Type B pancreatic cell (in vitro differentiated cells): Measurements from ENCODE around the gene SERINC2. TPM values are rescaled to one million over a fixed set of nuclear protein-coding genes. Genes with fewer than 3 reads are reported as not detected.
"Not testable (repeated sequence)": the region's sequence is repeated elsewhere in the genome, so short reads cannot be mapped to it uniquely, and the experiment has no call there.

Source experiments
- DNase-seq: peaks from one replicate; pipeline ENCODE4 v3.0.0; 2021; ENCODE audit warnings: mixed read lengths; ENCODE audit not compliant: unreplicated experiment; ENCODE audit errors: extremely low spot score
- H3K27ac Mint-ChIP-seq: 2 replicates; pipeline ENCODE4 v1.8.0; 2021; ENCODE audit warnings: mild to moderate bottlenecking, mixed read lengths
- H3K27me3 Mint-ChIP-seq: 2 replicates; pipeline ENCODE4 v1.8.0; 2021; ENCODE audit warnings: mixed read lengths
- H3K36me3 Mint-ChIP-seq: 2 replicates; pipeline ENCODE4 v1.8.0; 2021; ENCODE audit warnings: mixed read lengths
- H3K4me1 Mint-ChIP-seq: one replicate; pipeline ENCODE4 v1.8.0; 2021; ENCODE audit warnings: mixed read lengths; ENCODE audit not compliant: unreplicated experiment
- H3K4me3 Mint-ChIP-seq: 2 replicates; pipeline ENCODE4 v1.8.0; 2021; ENCODE audit warnings: mild to moderate bottlenecking, mixed read lengths
- H3K9me3 Mint-ChIP-seq: 2 replicates; pipeline ENCODE4 v1.8.0; 2021; ENCODE audit warnings: mixed read lengths
- CTCF ChIP-seq: fragments of 200-600 bp; sonication (generic); conservative IDR thresholded peaks from 2 replicates; pipeline ENCODE4 v1.5.0; 2021; ENCODE audit warnings: antibody characterized with exemption, mild to moderate bottlenecking
- total RNA-seq: library from RNA; stranded (reverse); gene quantifications from 2 replicates; pipeline ENCODE4 v1.2.1, GENCODE V29; 2021; ENCODE audit warnings: low replicate concordance

SERINC2 gene
- total RNA-seq, 1 donor from 2014 or later, result 77.7 TPM

DNA sequence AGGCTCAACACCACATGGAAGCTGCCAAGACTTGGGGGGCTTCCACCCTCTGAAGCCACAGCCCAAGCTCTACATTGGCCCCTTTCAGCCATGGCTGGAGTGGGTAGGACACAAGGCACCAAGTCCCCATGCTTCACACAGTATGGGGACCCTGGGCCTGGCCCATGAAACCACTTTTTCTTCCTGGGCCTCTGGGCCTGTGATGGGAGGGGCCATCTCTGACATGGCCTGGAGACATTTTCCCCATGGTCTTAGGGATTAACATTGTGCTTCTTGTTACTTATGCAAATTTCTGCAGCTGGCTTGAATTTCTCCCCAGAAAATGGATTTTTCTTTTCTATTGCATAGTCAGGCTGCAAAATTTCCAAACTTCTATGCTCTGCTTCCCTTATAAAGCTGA, 60.5 kb downstream of the SERINC2 start:
- not testable (repeated sequence) for H3K27ac Mint-ChIP-seq, H3K9me3 Mint-ChIP-seq, DNase-seq, H3K36me3 Mint-ChIP-seq, H3K27me3 Mint-ChIP-seq, H3K4me3 Mint-ChIP-seq
- peaks cover 36% of the 10 kb centered on the region for H3K4me1 Mint-ChIP-seq

GRCh38 chr1:31474567-31474966, 61.6 kb downstream of the SERINC2 start:
- not testable (repeated sequence) for H3K36me3 Mint-ChIP-seq, H3K4me3 Mint-ChIP-seq, H3K27ac Mint-ChIP-seq, DNase-seq, H3K9me3 Mint-ChIP-seq, H3K27me3 Mint-ChIP-seq
- peaks cover 36% of the 10 kb centered on the region for H3K4me1 Mint-ChIP-seq

GRCh38 chr1:31476891-31477846, 64.2 kb downstream of the SERINC2 start:
- Mint-ChIP-seq H3K27me3 (no peaks in the 10 kb centered on the region), H3K9me3 (no peaks in the 10 kb centered on the region), H3K4me3 (no peak overlapping the region), H3K4me1 (peaks cover 26% of the 10 kb centered on the region), H3K27ac (no peak overlapping the region), H3K36me3 (no peaks in the 10 kb centered on the region)
- no peak for DNase-seq
- TF ChIP-seq CTCF, result no peak

GRCh38 chr1:31478167-31478566, 65.2 kb downstream of the SERINC2 start:
- peaks cover 26% of the 10 kb centered on the region for H3K4me1 Mint-ChIP-seq
- no peaks in the 10 kb centered on the region for H3K9me3 Mint-ChIP-seq
- DNase-seq, result no peak
- no peaks in the 10 kb centered on the region for H3K36me3 Mint-ChIP-seq
- H3K27ac Mint-ChIP-seq, result no peak overlapping the region
- TF ChIP-seq CTCF, result no peak
- no peak overlapping the region for H3K4me3 Mint-ChIP-seq
- H3K27me3 Mint-ChIP-seq, result no peaks in the 10 kb centered on the region

GRCh38 chr1:31479811-31480210, 66.8 kb downstream of the SERINC2 start:
- Mint-ChIP-seq H3K27ac (no peak overlapping the region), H3K36me3 (no peaks in the 10 kb centered on the region)
- DNase-seq, result no peak

GRCh38 chr1:31480426-31480825, 67.4 kb downstream of the SERINC2 start:
- not testable (repeated sequence) for H3K27me3 Mint-ChIP-seq, H3K27ac Mint-ChIP-seq, H3K36me3 Mint-ChIP-seq, H3K4me3 Mint-ChIP-seq, H3K9me3 Mint-ChIP-seq, DNase-seq
- H3K4me1 Mint-ChIP-seq, result peaks cover 37% of the 10 kb centered on the region

More at GRCh38 chr1:31479811-31480210, 66.8 kb downstream of the SERINC2 start:
- TF ChIP-seq CTCF, result no peak
- Mint-ChIP-seq H3K4me3 (no peak overlapping the region), H3K9me3 (no peaks in the 10 kb centered on the region), H3K27me3 (no peaks in the 10 kb centered on the region), H3K4me1 (peaks cover 32% of the 10 kb centered on the region)

- peaks cover 20% of the 10 kb centered on the region for H3K4me1 Mint-ChIP-seq
- no peak for TF ChIP-seq CTCF
- peak overlapping the region; percentile 55 for H3K27ac Mint-ChIP-seq
- no peak for DNase-seq
- no peaks in the 10 kb centered on the region for H3K9me3 Mint-ChIP-seq
- no peaks in the 10 kb centered on the region for H3K36me3 Mint-ChIP-seq
- H3K27me3 Mint-ChIP-seq, result no peaks in the 10 kb centered on the region
- H3K4me3 Mint-ChIP-seq, result no peak overlapping the region
Observed at GRCh38 chr1:31482482-31483011, 69.5 kb downstream of the SERINC2 start.
